Measurements from ENCODE around the gene VTI1A.

DNA sequence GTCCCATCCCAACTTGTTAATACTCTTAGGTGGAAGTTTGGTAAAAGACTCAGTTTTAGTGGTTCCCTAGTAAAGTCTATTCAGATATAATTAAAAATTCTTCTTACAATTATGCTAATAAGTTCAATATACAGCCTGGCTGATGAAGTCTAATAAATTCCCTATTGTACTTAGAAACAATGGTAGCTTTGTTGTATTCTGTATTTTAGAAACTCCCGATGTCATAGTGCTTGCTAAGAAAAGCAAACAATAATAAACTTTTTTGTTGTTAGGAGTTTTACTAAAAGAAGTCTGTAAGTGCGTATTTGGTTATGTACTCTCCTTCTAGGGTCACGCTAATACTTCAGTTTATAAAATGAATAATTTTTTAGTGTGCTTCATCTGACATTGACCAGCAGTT lies 206.8 kb downstream of the VTI1A start:
- TF ChIP-seq, protein P1, sequence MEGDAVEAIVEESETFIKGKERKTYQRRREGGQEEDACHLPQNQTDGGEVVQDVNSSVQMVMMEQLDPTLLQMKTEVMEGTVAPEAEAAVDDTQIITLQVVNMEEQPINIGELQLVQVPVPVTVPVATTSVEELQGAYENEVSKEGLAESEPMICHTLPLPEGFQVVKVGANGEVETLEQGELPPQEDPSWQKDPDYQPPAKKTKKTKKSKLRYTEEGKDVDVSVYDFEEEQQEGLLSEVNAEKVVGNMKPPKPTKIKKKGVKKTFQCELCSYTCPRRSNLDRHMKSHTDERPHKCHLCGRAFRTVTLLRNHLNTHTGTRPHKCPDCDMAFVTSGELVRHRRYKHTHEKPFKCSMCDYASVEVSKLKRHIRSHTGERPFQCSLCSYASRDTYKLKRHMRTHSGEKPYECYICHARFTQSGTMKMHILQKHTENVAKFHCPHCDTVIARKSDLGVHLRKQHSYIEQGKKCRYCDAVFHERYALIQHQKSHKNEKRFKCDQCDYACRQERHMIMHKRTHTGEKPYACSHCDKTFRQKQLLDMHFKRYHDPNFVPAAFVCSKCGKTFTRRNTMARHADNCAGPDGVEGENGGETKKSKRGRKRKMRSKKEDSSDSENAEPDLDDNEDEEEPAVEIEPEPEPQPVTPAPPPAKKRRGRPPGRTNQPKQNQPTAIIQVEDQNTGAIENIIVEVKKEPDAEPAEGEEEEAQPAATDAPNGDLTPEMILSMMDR (IDR thresholded peaks at IDR 0.05): no peak
- TF ChIP-seq POLR2A (IDR thresholded peaks at IDR 0.05): no peak
